IPS-NIHi7 (cell line): Measurements from ENCODE around the gene ARHGEF38.

Source experiments
- DNase-seq: peaks from one replicate; pipeline ENCODE4 v3.0.0; 2012; ENCODE audit warnings: mixed read lengths; ENCODE audit errors: extremely low spot score

The ARHGEF38 gene, protein sequence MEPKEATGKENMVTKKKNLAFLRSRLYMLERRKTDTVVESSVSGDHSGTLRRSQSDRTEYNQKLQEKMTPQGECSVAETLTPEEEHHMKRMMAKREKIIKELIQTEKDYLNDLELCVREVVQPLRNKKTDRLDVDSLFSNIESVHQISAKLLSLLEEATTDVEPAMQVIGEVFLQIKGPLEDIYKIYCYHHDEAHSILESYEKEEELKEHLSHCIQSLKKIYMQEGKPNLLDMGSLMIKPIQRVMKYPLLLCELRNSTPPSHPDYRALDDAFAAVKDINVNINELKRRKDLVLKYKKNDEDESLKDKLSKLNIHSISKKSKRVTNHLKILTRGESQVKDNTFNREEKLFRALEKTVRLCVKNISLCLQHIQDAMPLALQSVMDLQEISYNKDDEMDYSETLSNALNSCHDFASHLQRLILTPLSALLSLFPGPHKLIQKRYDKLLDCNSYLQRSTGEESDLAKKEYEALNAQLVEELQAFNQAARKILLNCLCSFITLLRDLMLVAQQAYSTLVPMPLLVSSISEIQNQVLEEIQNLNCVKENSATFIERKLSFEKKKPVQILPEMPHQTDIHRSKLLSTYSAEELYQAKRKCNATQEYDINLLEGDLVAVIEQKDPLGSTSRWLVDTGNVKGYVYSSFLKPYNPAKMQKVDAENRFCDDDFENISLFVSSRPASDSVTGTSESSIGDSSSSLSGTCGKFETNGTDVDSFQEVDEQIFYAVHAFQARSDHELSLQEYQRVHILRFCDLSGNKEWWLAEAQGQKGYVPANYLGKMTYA

DNA sequence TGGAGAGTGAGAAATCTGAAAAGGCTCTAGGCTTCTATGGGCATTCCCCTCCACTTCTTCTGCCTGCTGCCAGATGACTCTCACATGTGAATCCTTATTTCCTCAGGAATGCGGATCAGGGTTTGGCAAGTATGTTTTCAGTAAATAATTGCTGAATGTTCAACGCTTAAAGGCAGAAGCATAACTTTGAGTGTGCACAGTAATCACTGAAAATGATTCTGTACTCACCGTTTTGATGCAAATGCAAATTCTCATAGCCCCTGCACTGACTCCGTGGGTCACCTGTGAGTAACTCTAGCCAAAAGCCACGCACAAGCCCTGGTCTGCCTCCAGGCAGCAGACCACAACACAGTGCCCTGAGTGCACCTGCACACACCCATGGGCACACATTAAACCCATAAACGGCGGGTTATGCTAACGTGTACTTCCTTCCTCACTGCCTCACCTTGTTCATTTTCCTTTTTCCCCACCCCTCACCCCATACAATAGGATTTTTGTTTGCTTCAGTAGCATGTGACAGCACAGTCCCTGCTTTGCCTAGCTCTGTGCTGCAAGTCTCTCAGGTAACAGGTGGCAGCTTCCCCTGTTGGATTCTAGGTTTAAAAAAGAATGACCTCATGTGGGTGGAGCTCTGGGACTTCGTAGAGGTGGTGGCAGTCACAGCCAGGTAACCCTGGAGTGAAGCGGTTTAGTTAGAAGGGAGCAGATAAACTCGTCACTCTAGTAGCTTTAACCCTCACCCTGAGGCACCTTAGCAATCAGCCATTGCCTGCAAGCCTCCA is at the start of gene ARHGEF38:
ARHGEF38 (plus strand) TSS at position 656 of the 782 bp plus-strand sequence. CDS start 146 bp downstream, outside the sequence.
- DNase-seq: peak; percentile 23

DNA sequence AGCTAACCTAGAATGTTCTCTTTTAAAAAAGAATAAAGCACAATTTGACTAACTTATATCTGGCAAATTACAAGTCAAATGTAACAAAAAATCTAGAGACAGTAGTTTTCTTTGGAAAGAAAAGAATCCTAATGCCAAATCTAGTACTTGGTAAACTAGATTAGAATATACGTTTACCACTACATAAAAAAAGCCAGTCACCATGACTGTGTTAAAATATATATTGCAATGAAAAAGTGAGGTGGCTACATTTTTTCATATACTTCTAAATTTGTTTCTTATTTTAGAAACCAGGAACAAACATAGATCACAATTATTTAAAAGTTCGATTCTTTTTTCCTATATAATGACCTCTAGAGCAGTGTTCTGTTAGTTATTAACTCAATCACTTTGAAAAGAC is 48.9 kb upstream of the ARHGEF38 start:
- DNase-seq: no peak

GRCh38 chr4:105504744-105505143 is 47.7 kb upstream of the ARHGEF38 start:
- DNase-seq: no peak

GRCh38 chr4:105509291-105509690 is 43.1 kb upstream of the ARHGEF38 start:
- DNase-seq: no peak

DNA sequence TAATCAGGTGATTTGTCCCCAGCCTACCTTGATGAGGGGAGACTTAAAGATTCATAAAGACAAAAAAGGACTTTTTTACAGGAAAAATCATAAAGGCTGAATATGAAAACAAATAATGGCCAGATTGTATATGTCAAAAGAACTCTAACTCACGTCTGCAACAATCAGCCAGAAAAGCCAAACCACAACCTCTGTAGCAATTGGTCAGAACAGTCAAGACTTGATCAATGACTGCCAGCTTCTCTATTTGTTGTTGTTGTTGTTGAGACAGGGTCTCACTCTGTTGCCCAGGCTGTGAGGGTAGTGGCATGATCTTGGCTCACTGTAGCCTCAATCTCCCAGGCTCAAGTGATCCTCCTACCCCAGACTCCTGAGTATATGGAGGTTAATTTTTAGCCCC is 42.7 kb upstream of the ARHGEF38 start:
- DNase-seq: no peak

DNA sequence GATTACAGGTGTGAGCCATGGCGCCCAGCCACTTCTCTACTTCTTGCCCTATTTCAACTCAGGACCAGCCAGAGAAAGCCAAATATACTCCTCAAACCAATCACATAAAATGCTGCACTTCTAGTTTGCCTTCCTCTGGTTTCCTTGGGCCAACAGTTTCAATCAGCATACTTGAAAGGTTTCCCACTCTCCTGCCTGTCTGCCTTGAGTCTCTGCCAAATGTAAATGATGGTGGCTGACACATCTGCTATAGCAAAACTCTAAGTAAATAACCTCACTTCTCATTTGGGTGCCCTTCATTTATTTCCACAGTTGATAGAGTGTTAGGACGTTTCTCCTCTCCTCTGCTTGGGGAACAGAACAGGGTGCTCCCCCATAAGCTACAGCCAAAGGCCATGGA is 42.2 kb upstream of the ARHGEF38 start:
- DNase-seq: no peak

DNA sequence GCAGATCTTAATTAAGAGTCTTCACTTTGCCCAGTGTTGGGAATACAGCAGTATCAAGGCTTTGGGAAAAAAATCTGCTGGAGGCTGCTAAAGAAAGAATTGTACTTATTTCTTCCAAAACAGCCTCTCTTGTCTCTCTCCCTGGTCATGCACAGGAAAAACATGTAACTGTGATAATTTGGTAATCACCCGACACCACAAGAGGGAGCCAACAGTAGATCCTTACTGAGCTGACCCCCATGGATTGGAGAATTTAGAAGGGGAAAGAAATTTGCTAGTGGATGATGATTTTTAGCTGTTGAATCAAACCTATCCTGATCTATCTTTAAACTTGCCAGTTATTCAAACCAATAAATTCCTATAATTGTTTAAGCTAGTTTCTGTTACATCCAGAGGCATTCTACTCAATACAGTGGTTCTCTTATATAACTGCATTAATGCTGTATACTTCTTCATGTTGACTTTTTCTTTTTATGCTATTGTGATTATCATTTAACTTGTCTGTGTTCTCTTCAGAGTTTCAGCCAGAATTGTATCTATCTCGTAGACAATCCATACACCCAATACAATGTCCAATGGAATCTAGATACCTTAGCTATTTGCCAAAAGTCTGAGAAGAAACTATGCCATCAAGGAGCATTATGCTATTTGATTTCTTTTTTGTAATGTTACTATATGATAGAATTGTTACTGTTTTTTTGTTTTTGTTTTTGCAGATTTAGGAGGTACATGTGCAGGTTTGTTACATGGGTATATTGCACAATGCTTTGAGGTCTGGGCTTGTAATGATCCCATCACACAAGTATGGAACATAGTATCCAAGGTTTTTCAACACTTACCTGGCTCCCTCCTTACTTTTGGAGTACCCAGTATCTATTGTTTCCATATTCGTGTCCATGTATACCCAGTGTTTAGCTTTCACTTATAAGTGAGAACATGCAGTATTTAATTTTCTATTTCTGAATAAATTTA is 31.3 kb upstream of the ARHGEF38 start:
- peak; percentile 57 for DNase-seq

DNA sequence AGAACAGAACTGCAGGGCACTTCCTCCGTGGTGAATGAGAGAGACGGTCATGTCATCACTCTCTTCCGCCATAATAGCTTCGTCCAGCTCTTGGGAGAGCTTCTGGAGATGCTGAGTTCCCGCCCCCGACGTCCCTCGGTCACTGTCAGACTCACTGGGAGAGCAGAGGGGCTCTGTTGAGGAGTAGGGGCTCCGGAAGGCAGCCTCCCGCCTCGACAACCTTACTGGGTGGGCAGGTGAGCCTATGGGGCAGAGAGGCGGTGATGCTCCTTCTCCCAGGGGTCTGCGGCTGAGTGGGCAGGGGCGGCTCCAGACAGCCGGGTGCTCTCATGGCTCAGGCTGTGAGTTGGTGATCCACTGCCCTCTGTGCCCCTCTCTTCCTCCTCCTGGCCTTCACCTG is 25.8 kb upstream of the ARHGEF38 start:
- no peak for DNase-seq

DNA sequence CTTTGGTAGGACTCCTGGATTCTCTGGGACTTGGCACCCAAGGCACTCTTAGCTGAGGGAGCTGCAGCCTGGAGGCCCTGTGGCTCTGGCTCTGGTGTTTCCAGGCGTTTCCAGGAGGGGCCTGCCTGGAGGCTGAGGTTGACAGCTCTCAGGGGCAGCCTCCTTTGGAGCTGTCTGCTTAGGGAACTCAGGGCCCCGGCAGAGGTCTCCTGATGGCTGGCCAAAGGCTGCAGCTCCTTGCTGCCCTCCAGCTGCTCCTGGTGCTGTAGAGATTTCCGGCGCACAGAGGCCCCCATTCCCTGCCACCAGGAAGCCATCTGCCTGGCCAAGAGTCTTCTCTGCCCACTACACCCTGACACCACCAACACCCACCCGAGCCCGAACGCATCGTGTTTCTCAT is 25.3 kb upstream of the ARHGEF38 start:
- no peak for DNase-seq

DNA sequence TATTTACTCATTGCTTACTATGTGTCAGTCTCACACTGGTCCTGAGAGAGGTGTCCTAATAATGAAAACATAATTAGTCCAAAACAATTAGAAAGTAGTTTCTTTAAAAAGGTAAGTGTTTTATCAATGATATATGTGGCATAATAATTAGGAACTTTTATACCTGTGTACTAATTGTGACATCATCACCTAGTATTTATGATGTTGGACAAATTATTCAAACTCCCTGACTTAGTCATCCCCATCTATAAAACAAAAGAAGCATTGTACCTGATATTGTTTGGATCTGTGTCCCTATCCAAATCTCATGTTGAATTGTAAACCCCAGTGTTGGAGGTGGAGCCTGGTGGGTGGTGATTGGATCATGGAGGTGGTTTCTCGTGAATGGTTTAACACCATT is 15.8 kb upstream of the ARHGEF38 start:
- no peak for DNase-seq

GRCh38 chr4:105541420-105541819 is 11.0 kb upstream of the ARHGEF38 start:
- DNase-seq: no peak

- no peak for DNase-seq
Observed at GRCh38 chr4:105542039-105542438, 10.4 kb upstream of the ARHGEF38 start.

- DNase-seq: no peak
Observed at GRCh38 chr4:105543346-105543745, 9.1 kb upstream of the ARHGEF38 start.

DNA sequence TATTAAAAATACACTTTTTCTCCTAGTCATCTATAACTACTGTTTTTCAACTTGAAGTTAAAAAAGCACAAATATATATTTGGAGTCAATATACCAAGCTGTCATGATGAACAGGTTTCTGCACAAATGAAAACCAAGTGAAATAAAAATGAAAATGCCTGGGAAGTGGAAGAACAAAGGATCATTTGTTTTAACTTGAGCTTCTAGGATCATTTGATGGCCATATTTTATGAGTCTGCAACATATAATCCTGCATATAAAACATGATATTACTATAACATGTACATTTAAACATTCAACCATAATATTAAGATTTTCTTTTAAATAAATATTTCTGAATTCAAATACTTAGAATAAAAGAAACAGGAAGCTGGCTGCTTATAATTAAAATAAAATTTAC is 8.5 kb upstream of the ARHGEF38 start:
- DNase-seq: no peak

DNA sequence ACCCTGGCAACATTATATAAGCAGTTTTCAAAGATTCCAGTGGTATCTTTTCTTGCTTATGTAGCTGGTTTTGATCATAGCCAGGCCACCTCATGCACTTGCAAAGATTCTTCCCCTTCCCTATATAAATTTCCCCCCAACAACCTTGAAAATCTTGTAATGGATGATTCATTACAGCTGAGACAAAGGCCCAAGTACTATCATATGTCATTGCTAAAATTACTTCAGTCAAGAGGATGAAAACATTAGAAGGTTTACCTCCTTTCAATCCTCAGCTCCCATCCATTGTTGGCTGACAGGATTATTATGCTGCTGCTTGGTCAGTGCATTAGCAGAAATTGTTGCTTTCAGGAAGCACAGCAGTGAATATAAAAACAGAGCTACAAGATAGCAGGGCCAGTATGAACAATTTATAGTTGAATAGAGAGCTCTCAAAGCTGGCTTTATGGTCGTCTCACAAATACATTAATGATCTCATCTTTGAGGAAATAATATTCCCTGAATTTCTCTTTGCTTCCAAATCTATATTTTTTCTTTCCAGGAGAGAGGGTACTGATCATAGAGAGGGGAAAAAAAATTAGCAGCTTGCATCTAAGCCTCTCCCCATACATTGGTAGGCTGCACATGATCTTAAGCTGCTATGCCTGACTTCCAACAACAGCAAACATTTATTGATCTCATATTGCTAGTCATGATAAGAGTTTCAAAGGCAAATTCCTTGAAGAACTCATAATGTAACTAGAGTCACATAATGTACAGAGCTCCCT is 7.7 kb upstream of the ARHGEF38 start:
- DNase-seq: no peak

- no peak for DNase-seq
Observed at GRCh38 chr4:105546086-105546485, 6.3 kb upstream of the ARHGEF38 start.

GRCh38 chr4:105547769-105548168 is 4.7 kb upstream of the ARHGEF38 start:
- DNase-seq: no peak

DNA sequence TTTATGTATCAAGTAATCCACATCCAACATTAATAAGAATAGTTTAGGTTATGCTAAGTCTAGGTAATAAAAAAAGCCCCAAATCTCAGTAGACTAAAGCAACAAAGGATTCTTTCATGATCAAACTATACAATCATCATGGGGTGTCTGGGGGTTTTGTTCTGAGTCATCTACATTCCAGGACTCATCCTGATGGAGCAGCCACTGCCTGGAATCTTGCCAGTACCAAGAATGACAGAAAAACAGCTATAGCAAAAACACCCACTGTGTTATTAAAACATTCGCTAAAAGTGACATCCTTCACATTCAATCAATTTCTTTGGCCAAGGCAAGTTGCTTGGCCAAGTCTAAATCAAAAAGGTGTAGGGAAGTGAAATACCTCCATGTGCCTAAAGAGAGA is 3.9 kb upstream of the ARHGEF38 start:
- DNase-seq: no peak

DNA sequence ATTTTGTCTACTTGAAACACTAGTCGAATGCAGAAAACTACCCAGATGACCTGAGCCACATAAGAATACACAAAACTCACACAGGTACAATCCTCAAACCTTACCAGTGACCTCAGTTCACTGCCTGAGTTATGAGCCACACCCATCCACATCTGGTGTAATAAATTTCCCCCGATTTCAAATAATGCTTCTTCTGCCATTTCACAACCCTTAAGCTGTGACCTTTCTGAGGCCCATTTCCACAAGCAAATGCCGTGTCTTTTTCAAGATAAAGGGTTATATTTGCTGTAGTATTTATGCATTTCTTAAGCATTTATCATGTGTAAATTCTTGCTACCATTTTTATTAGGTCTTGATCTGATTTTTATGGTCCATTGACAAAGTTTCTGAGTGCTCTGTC is 1.8 kb upstream of the ARHGEF38 start:
- no peak for DNase-seq

DNA sequence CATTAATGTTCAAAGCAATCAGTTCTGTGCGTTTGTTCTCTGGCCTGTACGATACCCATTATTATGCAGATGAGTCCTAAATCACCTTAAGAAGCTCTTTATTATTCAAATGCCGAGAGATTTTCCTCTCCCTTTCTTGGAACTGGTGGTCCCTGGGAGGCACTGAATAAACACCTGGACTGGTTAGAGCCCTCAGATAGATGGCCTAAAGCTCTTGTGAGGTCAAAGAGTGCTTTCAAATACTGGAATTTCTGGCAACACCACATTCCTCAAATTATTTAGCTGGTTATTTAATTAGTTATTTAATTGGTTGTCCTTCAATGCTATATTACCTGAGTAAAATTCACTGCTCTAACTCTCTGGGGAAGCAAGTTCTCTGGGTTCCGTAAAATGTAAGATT is 3.0 kb downstream of the ARHGEF38 start:
- DNase-seq: peak; percentile 70
